HS-27A (cell line): ENCODE data around the gene CWC27.

Source experiments
- DNase-seq: peaks from one replicate; pipeline ENCODE4 v3.0.0-alpha.2; 2012; ENCODE audit warnings: low read depth, missing footprints

CWC27 gene

GRCh38 chr5:64768358-64769312, at the start of gene CWC27, which contains the start of gene SREK1IP1:
TSS of gene CWC27 (plus strand) at chr5:64768930. CDS start at chr5:64769147, 217 bp downstream.
TSS of gene SREK1IP1 (minus strand) at chr5:64768691. CDS start at chr5:64768517, 174 bp downstream.
- peak; percentile 66 for DNase-seq

- no peak for DNase-seq
Measured at GRCh38 chr5:64722588-64722987, 46.1 kb upstream of the CWC27 start.

GRCh38 chr5:64727150-64727549, 41.6 kb upstream of the CWC27 start:
- no peak for DNase-seq

- DNase-seq = no peak
Measured at GRCh38 chr5:64742411-64742810, 26.3 kb upstream of the CWC27 start.

GRCh38 chr5:64742821-64743220, 25.9 kb upstream of the CWC27 start:
- DNase-seq = no peak

GRCh38 chr5:64744914-64745313, 23.8 kb upstream of the CWC27 start:
- DNase-seq = no peak

- DNase-seq = no peak
Measured at GRCh38 chr5:64746446-64746845, 22.3 kb upstream of the CWC27 start.

- DNase-seq = no peak
Measured at GRCh38 chr5:64749385-64749784, 19.3 kb upstream of the CWC27 start.

GRCh38 chr5:64754066-64754465, 14.7 kb upstream of the CWC27 start:
- DNase-seq = no peak

GRCh38 chr5:64758901-64759300, 9.8 kb upstream of the CWC27 start:
- DNase-seq = no peak

GRCh38 chr5:64759960-64760660, 8.6 kb upstream of the CWC27 start:
- DNase-seq = no peak

GRCh38 chr5:64763948-64764503, 4.7 kb upstream of the CWC27 start:
- DNase-seq = no peak

GRCh38 chr5:64765804-64766504, 2.8 kb upstream of the CWC27 start:
- no peak for DNase-seq

GRCh38 chr5:64766941-64767340, 1.8 kb upstream of the CWC27 start:
- no peak for DNase-seq

GRCh38 chr5:64767959-64768357, 772 bp upstream of the CWC27 start:
- DNase-seq = no peak

GRCh38 chr5:64769855-64770254, 1.1 kb downstream of the CWC27 start:
- DNase-seq = no peak

- DNase-seq = no peak
Measured at GRCh38 chr5:64771736-64772135, 3.0 kb downstream of the CWC27 start.

GRCh38 chr5:64773533-64773932, 4.8 kb downstream of the CWC27 start:
- DNase-seq = no peak

GRCh38 chr5:64775291-64775690, 6.6 kb downstream of the CWC27 start:
- no peak for DNase-seq

- DNase-seq = no peak
Measured at GRCh38 chr5:64784451-64785025, 15.8 kb downstream of the CWC27 start.

- DNase-seq = no peak
Measured at GRCh38 chr5:64786372-64786771, 17.6 kb downstream of the CWC27 start.

GRCh38 chr5:64788156-64788555, 19.4 kb downstream of the CWC27 start:
- DNase-seq = no peak
